ENCODE data around the gene CLK2. TPM values are rescaled to one million over a fixed set of nuclear protein-coding genes. Genes with fewer than 3 reads are reported as not detected.

Gene CLK2
- total RNA-seq, 1 donor from 2014 or later, result 62.8 TPM

DNA sequence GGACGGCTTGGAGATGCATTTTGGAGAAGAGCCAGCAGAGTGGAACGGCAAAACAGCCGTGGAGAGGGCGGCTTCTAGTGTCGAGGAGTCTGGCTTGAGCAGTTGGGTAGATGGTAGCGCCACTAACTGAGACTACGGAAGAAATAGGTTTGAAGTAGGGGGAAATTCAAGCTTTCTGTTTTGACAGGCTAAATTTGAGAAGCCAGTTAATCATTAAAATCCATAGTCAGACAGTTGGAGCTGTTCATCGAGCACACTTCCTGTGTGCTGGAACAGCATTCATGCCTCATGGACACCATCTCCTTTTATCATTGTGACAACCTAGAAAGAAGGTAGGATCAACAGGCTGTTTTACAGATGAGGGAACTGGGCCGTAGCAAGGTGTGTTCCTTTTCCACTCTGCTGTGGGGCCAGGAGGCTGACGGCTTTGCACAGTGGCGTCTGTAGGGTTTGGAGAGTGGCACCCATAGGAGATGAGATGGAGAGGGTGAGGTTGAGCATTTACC lies 31.3 kb upstream of the CLK2 start:
- no peak for DNase-seq (ENCODE audit: low spot score)
- H3K27me3 Mint-ChIP-seq (ENCODE audit: unreplicated experiment), result peaks cover 22% of the 10 kb centered on the region
- peaks cover 21% of the 10 kb centered on the region for H3K4me1 Mint-ChIP-seq (ENCODE audit: unreplicated experiment)
- peak overlapping the region; percentile 61 for H3K27ac Mint-ChIP-seq (ENCODE audit: unreplicated experiment)
- no peak overlapping the region for H3K4me3 Mint-ChIP-seq (ENCODE audit: unreplicated experiment)
- H3K36me3 Mint-ChIP-seq (ENCODE audit: low read depth, unreplicated experiment), result peaks cover 7% of the 10 kb centered on the region
- no peaks in the 10 kb centered on the region for H3K9me3 Mint-ChIP-seq (ENCODE audit: unreplicated experiment)
- TF ChIP-seq, protein P1, sequence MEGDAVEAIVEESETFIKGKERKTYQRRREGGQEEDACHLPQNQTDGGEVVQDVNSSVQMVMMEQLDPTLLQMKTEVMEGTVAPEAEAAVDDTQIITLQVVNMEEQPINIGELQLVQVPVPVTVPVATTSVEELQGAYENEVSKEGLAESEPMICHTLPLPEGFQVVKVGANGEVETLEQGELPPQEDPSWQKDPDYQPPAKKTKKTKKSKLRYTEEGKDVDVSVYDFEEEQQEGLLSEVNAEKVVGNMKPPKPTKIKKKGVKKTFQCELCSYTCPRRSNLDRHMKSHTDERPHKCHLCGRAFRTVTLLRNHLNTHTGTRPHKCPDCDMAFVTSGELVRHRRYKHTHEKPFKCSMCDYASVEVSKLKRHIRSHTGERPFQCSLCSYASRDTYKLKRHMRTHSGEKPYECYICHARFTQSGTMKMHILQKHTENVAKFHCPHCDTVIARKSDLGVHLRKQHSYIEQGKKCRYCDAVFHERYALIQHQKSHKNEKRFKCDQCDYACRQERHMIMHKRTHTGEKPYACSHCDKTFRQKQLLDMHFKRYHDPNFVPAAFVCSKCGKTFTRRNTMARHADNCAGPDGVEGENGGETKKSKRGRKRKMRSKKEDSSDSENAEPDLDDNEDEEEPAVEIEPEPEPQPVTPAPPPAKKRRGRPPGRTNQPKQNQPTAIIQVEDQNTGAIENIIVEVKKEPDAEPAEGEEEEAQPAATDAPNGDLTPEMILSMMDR (IDR thresholded peaks at IDR 0.05; ENCODE audit: unreplicated experiment), result no peak

DNA sequence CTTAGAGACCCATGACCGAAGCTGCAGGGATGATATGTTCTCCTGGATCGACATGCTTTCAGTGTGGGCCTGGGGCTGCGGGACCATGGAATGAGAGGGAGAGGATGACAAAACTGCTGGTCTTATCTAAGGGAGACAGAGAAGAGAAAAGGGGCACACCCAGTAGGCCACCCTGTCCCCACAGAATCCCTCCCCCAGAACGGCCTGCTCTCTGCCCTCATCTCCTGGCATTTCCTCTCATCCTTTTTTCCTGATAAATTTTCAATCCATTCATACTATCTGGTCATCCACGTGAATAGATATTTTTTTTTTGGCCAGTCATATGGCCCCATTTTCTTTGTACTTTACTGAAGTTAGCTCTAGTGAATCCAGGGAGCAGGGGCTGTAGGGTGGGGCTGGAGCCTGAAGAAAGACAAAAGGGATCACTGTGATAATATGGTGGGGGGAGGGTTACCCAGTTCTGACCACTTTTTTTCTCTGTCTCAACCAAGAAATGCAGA lies 28.1 kb upstream of the CLK2 start, which contains the start of gene PKLR:
TSS of gene PKLR (minus strand) at position 97 of the 500 bp plus-strand sequence. CDS start at position 54, 43 bp downstream.
- TF ChIP-seq, protein P1 (IDR thresholded peaks at IDR 0.05; ENCODE audit: unreplicated experiment), result no peak
- peaks cover 17% of the 10 kb centered on the region for H3K27me3 Mint-ChIP-seq (ENCODE audit: unreplicated experiment)
- peak within 1 kb of the TSS; percentile 50 for H3K27ac Mint-ChIP-seq (ENCODE audit: unreplicated experiment)
- no peaks in the 10 kb centered on the region for H3K9me3 Mint-ChIP-seq (ENCODE audit: unreplicated experiment)
- no peak within 1 kb of the TSS for H3K4me3 Mint-ChIP-seq (ENCODE audit: unreplicated experiment)
- peaks cover 6% of the 10 kb centered on the region for H3K4me1 Mint-ChIP-seq (ENCODE audit: unreplicated experiment)
- peaks cover 4% of the 10 kb centered on the region for H3K36me3 Mint-ChIP-seq (ENCODE audit: low read depth, unreplicated experiment)
- no peak for DNase-seq (ENCODE audit: low spot score)

DNA sequence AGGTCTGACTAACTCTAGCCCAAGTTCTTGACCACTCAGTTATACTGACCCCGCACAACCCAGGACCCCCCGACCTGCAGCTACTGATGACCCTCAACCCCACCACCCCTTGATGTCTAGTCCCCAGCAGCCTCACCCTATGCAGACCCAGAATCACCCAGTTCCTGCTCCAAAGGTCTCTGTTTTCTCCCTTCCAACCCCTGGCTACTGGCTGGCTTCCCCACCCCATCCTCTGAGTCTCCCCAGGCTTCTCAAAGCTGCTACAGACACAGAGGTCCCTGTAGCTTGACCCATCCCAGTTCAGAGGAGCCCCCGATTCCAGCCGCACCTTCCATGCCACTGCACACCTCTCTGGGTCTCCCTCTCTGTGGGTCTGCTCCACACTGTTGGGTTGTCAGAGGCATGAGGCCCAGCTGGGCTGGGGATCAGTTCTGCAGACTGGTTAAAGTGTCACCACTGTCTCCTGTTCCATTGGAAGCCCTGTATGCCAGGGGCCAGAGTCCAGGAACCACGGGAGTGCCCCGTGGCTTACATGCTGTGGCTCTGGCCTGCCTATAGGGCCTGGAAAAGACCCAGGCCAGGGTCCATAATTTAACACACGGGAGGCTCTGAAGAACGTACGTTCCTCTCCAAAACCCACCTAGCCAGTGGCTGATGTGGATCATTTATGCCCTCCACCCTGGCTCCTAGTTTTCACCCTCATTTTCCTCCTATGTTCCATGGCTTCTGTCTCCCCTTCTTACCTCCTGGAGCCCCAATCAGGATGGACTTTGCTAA lies 27.4 kb upstream of the CLK2 start:
- no peaks in the 10 kb centered on the region for H3K9me3 Mint-ChIP-seq (ENCODE audit: unreplicated experiment)
- peaks cover 16% of the 10 kb centered on the region for H3K27me3 Mint-ChIP-seq (ENCODE audit: unreplicated experiment)
- peaks cover 6% of the 10 kb centered on the region for H3K4me1 Mint-ChIP-seq (ENCODE audit: unreplicated experiment)
- TF ChIP-seq, protein P1 (IDR thresholded peaks at IDR 0.05; ENCODE audit: unreplicated experiment), result no peak
- no peak for DNase-seq (ENCODE audit: low spot score)
- no peak overlapping the region for H3K4me3 Mint-ChIP-seq (ENCODE audit: unreplicated experiment)
- H3K36me3 Mint-ChIP-seq (ENCODE audit: low read depth, unreplicated experiment), result peaks cover 4% of the 10 kb centered on the region
- H3K27ac Mint-ChIP-seq (ENCODE audit: unreplicated experiment), result peak overlapping the region; percentile 50

- no peak overlapping the region for H3K27ac Mint-ChIP-seq (ENCODE audit: unreplicated experiment)
- H3K36me3 Mint-ChIP-seq (ENCODE audit: low read depth, unreplicated experiment), result peaks cover 4% of the 10 kb centered on the region
- no peaks in the 10 kb centered on the region for H3K9me3 Mint-ChIP-seq (ENCODE audit: unreplicated experiment)
- H3K4me3 Mint-ChIP-seq (ENCODE audit: unreplicated experiment), result no peak overlapping the region
- H3K27me3 Mint-ChIP-seq (ENCODE audit: unreplicated experiment), result peaks cover 16% of the 10 kb centered on the region
- TF ChIP-seq, protein P1 (IDR thresholded peaks at IDR 0.05; ENCODE audit: unreplicated experiment), result no peak
- peaks cover 6% of the 10 kb centered on the region for H3K4me1 Mint-ChIP-seq (ENCODE audit: unreplicated experiment)
- DNase-seq (ENCODE audit: low spot score), result no peak
Measured at GRCh38 chr1:155300024-155300423, 26.7 kb upstream of the CLK2 start.

- Mint-ChIP-seq H3K36me3 (ENCODE audit: low read depth, unreplicated experiment) (peaks cover 4% of the 10 kb centered on the region), H3K9me3 (ENCODE audit: unreplicated experiment) (no peaks in the 10 kb centered on the region), H3K4me3 (ENCODE audit: unreplicated experiment) (no peak overlapping the region), H3K4me1 (ENCODE audit: unreplicated experiment) (peaks cover 11% of the 10 kb centered on the region), H3K27me3 (ENCODE audit: unreplicated experiment) (peaks cover 15% of the 10 kb centered on the region), H3K27ac (ENCODE audit: unreplicated experiment) (no peak overlapping the region)
- DNase-seq (ENCODE audit: low spot score), result no peak
- TF ChIP-seq, protein P1 (IDR thresholded peaks at IDR 0.05; ENCODE audit: unreplicated experiment), result no peak
Measured at GRCh38 chr1:155297384-155297783, 24.1 kb upstream of the CLK2 start.
